Gastroesophageal sphincter (tissue), 4 donors: ENCODE results near the gene TLE7. TPM values are rescaled to one million over a fixed set of nuclear protein-coding genes. Genes with fewer than 3 reads are reported as not detected.

Experiments
- ATAC-seq: fragments of 150-250 bp; one replicate; pipeline ENCODE4 v1.9.1; 2016; ENCODE audit warnings: mild to moderate bottlenecking, moderate library complexity
- H3K27ac ChIP-seq, 4 donors: fragments of 200-600 bp; sonication (generic) in 3 of 4; 1 replicate in 3 of 4; 2 replicates in 1 of 4; pipeline ENCODE4 v1.5.1; 2016 to 2019
- H3K27me3 ChIP-seq: fragments of 200-600 bp; sonication (generic); one replicate; pipeline ENCODE4 v1.5.1; 2019
- H3K36me3 ChIP-seq, 2 donors: fragments of 200-600 bp; sonication (generic); one replicate each; pipeline ENCODE4 v1.5.1; 2019; ENCODE audit warnings: control low read depth in 1 of 2
- H3K4me1 ChIP-seq, 3 donors: fragments of 200-600 bp; sonication (generic); 1 replicate in 2 of 3; 2 replicates in 1 of 3; pipeline ENCODE4 v1.5.1; 2016 to 2019; ENCODE audit warnings: control low read depth in 2 of 3
- H3K4me3 ChIP-seq, 2 donors: fragments of 200-600 bp; sonication (generic); one replicate each; pipeline ENCODE4 v1.5.1; 2019; ENCODE audit warnings: mild to moderate bottlenecking in 1 of 2, moderate library complexity in 1 of 2
- H3K9me3 ChIP-seq, 3 donors: fragments of 200-600 bp; sonication (generic); one replicate each; pipeline ENCODE4 v1.5.1; 2017 to 2019; ENCODE audit warnings: control low read depth in 2 of 3
- CTCF ChIP-seq, 4 experiments: fragments of 200-600 bp in 2 of 4; fragments of 450-650 bp in 2 of 4; sonication (generic) in 1 of 4; IDR thresholded peaks; one replicate each; pipeline ENCODE4 v1.5.1; 2017 to 2019; ENCODE audit warnings: antibody characterized with exemption in 4 of 4, mild to moderate bottlenecking in 2 of 4, moderate library complexity in 2 of 4
- EP300 ChIP-seq: sonication (generic); formaldehyde crosslinking; IDR thresholded peaks from one replicate; pipeline ENCODE4 v1.6.1; 2017; ENCODE audit warnings: antibody characterized with exemption, mild to moderate bottlenecking
- POLR2A ChIP-seq, 2 donors: fragments of 450-650 bp; IDR thresholded peaks; one replicate each; pipeline ENCODE4 v1.6.1; 2017; ENCODE audit warnings: antibody characterized with exemption in 2 of 2, mild to moderate bottlenecking in 2 of 2, moderate library complexity in 1 of 2
- POLR2AphosphoS5 ChIP-seq: sonication (generic); formaldehyde crosslinking; IDR thresholded peaks from one replicate; pipeline ENCODE4 v1.6.1; 2017; ENCODE audit warnings: antibody characterized with exemption
- WGBS, 2 donors: methylation state at CpG; one replicate each; pipeline ENCODE4 v1.1.5; 2018; ENCODE audit warnings: low coverage in 1 of 2; 5-methylcytosine and 5-hydroxymethylcytosine counted together
- total RNA-seq, 4 donors: library from RNA; depleted of rRNA; stranded (reverse); fragments of >200 nt; gene quantifications; one replicate each; pipeline ENCODE4 v1.1.0, GENCODE V29; 2016

TLE7 gene
- total RNA-seq, 4 donors from 2014 or later = not detected

- Histone ChIP-seq H3K4me1 (no peaks in the 10 kb centered on the region), H3K27ac (no peak overlapping the region), H3K27me3 (peaks cover 58% of the 10 kb centered on the region), H3K9me3 (no peaks in the 10 kb centered on the region), H3K36me3 (no peaks in the 10 kb centered on the region), H3K4me3 (no peak overlapping the region)
- TF ChIP-seq POLR2A (IDR thresholded peaks at IDR 0.05) = no peak
- no peak for TF ChIP-seq CTCF (IDR thresholded peaks at IDR 0.05)
- no peak for TF ChIP-seq POLR2AphosphoS5
- TF ChIP-seq EP300 = no peak
- no peak for ATAC-seq
- 58 to 75% methylated on average over 6 to 7 of the region's 7 CpGs for WGBS, 2 donors
Observed at GRCh38 chr16:71389330-71389729, 52.5 kb downstream of the TLE7 start.

- 15 to 17% methylated on average over 7 to 9 of the region's 9 CpGs for WGBS, 2 donors
- no peak overlapping the region for H3K27ac ChIP-seq
- no peak for ATAC-seq
- H3K4me3 ChIP-seq = no peak overlapping the region
- no peaks in the 10 kb centered on the region for H3K9me3 ChIP-seq
- TF ChIP-seq POLR2AphosphoS5 (no peak), EP300 (no peak), POLR2A (IDR thresholded peaks at IDR 0.05) (no peak), CTCF (IDR thresholded peaks at IDR 0.05) (no peak)
- peaks cover 49% of the 10 kb centered on the region for H3K27me3 ChIP-seq
- H3K36me3 ChIP-seq = no peaks in the 10 kb centered on the region
- H3K4me1 ChIP-seq = no peaks in the 10 kb centered on the region
Observed at GRCh38 chr16:71387045-71387871, 54.6 kb downstream of the TLE7 start.

- 51 to 54% methylated on average over 7 to 8 of the region's 10 CpGs for WGBS, 2 donors
- Histone ChIP-seq H3K36me3 (no peaks in the 10 kb centered on the region), H3K9me3 (no peaks in the 10 kb centered on the region), H3K4me1 (no peaks in the 10 kb centered on the region), H3K27me3 (peaks cover 43% of the 10 kb centered on the region), H3K27ac (no peak overlapping the region), H3K4me3 (no peak overlapping the region)
- ATAC-seq = no peak
- TF ChIP-seq EP300 (no peak), POLR2A (IDR thresholded peaks at IDR 0.05) (no peak), POLR2AphosphoS5 (no peak), CTCF (IDR thresholded peaks at IDR 0.05) (no peak)
Observed at GRCh38 chr16:71384073-71384724, 57.7 kb downstream of the TLE7 start.

- Histone ChIP-seq H3K9me3 (no peaks in the 10 kb centered on the region), H3K4me1 (no peaks in the 10 kb centered on the region)
- no peak for ATAC-seq
Observed at GRCh38 chr16:71383054-71383773, 58.6 kb downstream of the TLE7 start.

More at GRCh38 chr16:71383054-71383773, 58.6 kb downstream of the TLE7 start:
- 56 to 81% methylated on average over 7 to 8 of the region's 11 CpGs for WGBS, 2 donors
- TF ChIP-seq EP300 (no peak), POLR2A (IDR thresholded peaks at IDR 0.05) (no peak), CTCF (IDR thresholded peaks at IDR 0.05) (no peak), POLR2AphosphoS5 (no peak)
- Histone ChIP-seq H3K4me3 (no peak overlapping the region), H3K27me3 (peaks cover 41% of the 10 kb centered on the region), H3K36me3 (no peaks in the 10 kb centered on the region), H3K27ac (no peak overlapping the region)
